OCI-M1 (cell line): ENCODE measurements around the gene UBN2.
"Not testable (repeated sequence)": the region's sequence is repeated elsewhere in the genome, so short reads cannot be mapped to it uniquely, and the experiment has no call there.

Experiments used
- DNase-seq: peaks from one replicate; lab custom pipeline; 2025; lab: John Stamatoyannopoulos, UW

The UBN2 gene

GRCh38 chr7:139299296-139299695 lies 68.3 kb downstream of the UBN2 start:
- DNase-seq: no peak

- no peak for DNase-seq
Measured at GRCh38 chr7:139300390-139300789, 69.4 kb downstream of the UBN2 start.

GRCh38 chr7:139304517-139304916 lies 73.5 kb downstream of the UBN2 start:
- no peak for DNase-seq

GRCh38 chr7:139317939-139318505 lies 87.0 kb downstream of the UBN2 start:
- peak; percentile 6 for DNase-seq

GRCh38 chr7:139321071-139321745 lies 90.2 kb downstream of the UBN2 start:
- peak; percentile 44 for DNase-seq

- DNase-seq: not testable (repeated sequence)
Measured at GRCh38 chr7:139324709-139325108, 93.7 kb downstream of the UBN2 start.

- DNase-seq: no peak
Measured at GRCh38 chr7:139328375-139328774, 97.3 kb downstream of the UBN2 start.

- no peak for DNase-seq
Measured at GRCh38 chr7:139329119-139329518, 98.1 kb downstream of the UBN2 start.

- DNase-seq: peak; percentile 48
Measured at GRCh38 chr7:139330333-139331030, 99.4 kb downstream of the UBN2 start.

- DNase-seq: peak; percentile 52
Measured at GRCh38 chr7:139332697-139333359, 101.8 kb downstream of the UBN2 start.

GRCh38 chr7:139333443-139333842 lies 102.4 kb downstream of the UBN2 start:
- not testable (repeated sequence) for DNase-seq

GRCh38 chr7:139334399-139335150 lies 103.5 kb downstream of the UBN2 start:
- no peak for DNase-seq

GRCh38 chr7:139339025-139339424 lies 108.0 kb downstream of the UBN2 start:
- DNase-seq: no peak

GRCh38 chr7:139339698-139340036 lies 108.6 kb downstream of the UBN2 start:
- no peak for DNase-seq

- peak; percentile 98 for DNase-seq
Measured at GRCh38 chr7:139340037-139340807, 109.2 kb downstream of the UBN2 start.

- DNase-seq: no peak
Measured at GRCh38 chr7:139340808-139341057, 109.7 kb downstream of the UBN2 start.

GRCh38 chr7:139341058-139341775 lies 110.2 kb downstream of the UBN2 start, which contains the start of gene FMC1:
TSS of gene FMC1 (plus strand) at chr7:139341337. CDS start at chr7:139341385, 48 bp downstream.
- peak; percentile 91 for DNase-seq

GRCh38 chr7:139341776-139342226 lies 110.8 kb downstream of the UBN2 start:
- DNase-seq: no peak

- DNase-seq: no peak
Measured at GRCh38 chr7:139345042-139345441, 114.0 kb downstream of the UBN2 start.

- no peak for DNase-seq
Measured at GRCh38 chr7:139351027-139351426, 120.0 kb downstream of the UBN2 start.

GRCh38 chr7:139354729-139355128 lies 123.7 kb downstream of the UBN2 start:
- DNase-seq: no peak
